Measurements from ENCODE around the gene IFITM2.
"Not testable (repeated sequence)": the region's sequence is repeated elsewhere in the genome, so short reads cannot be mapped to it uniquely, and the experiment has no call there.

The IFITM2 gene

GRCh38 chr11:327581-327923 lies 19.9 kb downstream of the IFITM2 start:
- no peak for DNase-seq

DNA sequence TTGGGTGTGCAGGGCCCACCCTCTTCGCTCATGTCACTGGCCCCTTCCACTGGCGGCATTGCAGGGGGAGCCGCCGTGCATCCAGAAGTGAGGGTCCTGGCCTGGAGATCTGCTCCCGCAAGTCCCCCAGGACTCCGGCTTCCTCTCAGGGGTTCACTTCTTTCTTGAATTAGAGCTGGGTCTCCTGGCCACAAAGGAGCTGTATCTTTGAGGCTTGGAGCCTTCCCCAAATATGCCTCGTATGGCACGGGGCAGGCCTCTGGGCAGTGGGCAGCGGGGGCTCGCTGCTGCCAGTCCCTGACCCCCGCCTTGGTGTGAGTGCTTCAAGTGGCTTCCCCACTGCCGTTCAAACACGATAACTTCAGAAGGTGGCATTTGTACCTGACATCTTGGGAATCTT lies 20.4 kb downstream of the IFITM2 start:
- no peak for DNase-seq

GRCh38 chr11:328516-329100 lies 21.0 kb downstream of the IFITM2 start:
- DNase-seq: not testable (repeated sequence)

DNA sequence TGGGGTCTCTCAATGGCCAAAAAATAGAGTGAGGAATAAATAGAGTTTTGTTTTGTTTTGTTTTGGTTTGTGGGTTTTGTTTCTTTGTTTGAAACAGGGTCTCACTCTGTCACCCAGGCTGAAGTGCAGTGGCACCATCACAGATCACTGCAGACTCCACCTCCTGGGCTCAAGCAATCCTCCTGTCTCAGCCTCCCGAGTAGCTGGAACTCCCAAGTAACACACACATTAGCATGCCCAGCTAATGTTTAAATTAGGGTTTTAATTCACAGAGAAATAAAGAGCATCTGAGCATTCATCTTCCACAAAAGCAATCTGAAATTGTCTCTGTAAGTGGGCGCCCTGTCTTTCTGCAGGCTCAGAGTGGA lies 22.3 kb downstream of the IFITM2 start:
- DNase-seq: no peak

DNA sequence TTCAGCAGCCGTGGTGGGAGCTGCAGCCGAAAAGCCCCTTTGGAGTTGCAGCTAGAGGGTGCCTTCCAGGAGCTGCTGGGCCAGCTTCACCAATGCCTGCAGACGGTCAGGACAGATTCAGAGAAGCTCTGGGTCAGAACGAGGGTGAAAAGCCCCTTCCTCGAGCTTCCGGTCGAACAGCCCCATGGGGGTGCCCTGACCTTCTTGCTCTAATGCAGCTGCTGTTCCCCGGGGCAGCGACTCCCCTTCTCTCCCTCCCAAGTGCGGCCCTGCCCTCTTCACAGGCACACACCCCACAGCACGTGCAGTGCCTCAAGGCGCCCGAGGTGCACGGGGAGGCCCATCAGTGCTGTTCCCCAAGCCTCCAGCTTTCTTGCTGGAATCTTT lies 22.7 kb downstream of the IFITM2 start:
- DNase-seq: no peak

DNA sequence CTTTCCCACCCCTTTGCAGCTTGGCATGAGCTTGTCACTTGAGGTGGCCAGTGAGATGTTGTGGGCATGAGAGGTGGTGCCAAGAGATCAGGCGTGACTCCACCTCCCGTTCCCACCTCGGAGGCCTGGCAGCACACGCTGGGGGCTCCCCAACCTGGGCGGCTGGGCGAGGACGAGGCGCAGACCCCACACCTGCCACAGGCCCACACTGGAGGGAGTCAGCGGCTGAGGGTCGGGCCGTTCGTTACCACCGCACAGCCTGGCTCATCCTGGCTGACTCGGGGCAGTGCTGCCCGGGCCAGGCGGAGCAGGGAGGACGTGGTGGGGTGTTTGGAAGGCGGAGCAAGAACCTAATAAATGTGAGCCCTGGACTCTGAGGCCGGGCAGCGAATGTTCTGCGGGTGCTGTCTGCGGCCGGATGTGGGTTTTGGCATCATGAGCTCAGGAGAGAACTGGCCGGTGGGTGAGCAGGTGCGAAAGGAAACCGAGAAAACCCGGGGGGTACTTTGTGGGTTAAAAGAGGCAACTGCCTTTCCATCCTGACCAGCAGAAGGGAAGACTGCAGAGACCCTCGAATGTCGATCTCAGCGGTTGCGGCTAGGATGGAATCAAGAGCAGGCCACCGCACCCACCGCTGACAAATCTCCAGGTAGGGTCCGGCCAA lies 23.2 kb downstream of the IFITM2 start:
- DNase-seq: no peak

DNA sequence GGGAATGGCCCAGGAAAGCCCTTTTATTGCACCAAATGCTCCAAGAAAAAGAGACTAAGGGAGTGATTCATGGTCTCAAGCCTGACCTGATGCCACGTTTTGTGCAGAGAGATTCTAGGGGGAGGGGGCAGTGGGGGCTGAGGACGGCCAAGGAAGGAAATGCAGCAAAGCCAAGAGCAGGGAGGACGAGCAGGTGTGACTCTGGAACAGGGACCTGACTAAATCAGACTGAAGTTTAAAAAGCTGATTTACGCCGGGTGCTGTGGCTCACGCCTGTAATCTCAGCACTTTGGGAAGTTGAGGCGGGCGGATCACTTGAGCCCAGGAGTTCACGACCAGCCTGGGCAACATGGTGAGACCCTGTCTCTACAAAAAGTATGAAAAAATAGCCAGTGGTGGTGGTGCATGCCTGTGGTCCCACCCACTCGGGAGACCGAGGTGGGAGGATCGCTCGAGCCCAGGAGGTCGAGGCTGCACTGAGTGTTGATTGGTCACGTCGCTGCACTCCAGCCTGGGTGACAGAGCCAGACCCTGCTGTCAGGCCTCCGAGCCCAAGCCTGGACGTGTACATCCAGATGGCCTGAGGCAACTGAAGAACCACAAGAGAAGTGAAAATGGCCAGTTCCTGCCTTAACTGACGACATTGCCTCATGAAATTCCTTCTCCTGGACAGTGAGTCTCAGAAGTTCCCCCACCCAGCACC lies 23.9 kb downstream of the IFITM2 start:
- DNase-seq: no peak

- no peak for DNase-seq
Observed at GRCh38 chr11:332651-333480, 25.2 kb downstream of the IFITM2 start.

- DNase-seq: not testable (repeated sequence)
Observed at GRCh38 chr11:333616-334263, 26.1 kb downstream of the IFITM2 start.

- DNase-seq: no peak
Observed at GRCh38 chr11:334264-334994, 26.8 kb downstream of the IFITM2 start.

DNA sequence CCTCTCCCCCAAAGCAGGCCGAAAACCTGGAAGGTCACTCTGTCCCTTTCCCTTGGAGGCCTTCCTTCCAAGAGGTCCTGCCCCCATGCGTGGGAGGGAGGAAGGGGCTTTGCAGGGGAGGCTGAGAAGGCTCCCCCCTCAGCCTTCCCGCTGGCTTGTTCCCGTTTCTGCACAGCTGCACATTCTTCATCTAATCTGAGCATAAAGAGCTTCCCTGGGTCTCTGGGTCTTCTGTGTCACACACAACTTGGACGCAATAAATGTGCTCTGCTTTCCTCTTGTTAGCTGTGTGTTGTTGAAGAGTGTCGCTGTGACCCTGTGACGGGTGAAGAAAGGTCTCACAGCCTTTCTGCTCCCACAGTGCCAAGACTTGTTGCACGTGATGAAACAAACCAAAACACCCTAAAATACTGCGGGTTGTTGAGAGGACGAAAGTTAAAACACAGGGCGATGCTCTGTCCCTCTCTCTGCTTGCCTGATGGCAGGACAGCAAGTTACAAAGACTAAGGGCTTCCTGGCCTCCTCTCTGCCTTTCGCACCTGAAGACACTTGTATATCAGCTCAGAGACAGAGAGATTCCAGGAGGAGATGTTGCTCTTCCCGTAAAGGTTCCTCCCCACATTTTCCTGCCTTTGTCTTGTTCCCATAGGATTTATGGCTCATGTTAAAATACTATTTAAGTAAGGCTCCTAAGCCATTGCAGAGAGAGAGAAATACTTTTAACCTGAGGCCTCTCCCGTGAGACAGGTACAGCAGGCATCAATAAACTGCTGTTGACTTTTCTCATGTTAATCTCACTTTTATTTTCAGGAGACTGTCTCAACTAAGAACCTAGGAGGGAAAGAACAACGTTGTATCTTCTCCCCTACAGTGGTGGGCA lies 28.4 kb downstream of the IFITM2 start:
- peak; percentile 31 for DNase-seq

DNA sequence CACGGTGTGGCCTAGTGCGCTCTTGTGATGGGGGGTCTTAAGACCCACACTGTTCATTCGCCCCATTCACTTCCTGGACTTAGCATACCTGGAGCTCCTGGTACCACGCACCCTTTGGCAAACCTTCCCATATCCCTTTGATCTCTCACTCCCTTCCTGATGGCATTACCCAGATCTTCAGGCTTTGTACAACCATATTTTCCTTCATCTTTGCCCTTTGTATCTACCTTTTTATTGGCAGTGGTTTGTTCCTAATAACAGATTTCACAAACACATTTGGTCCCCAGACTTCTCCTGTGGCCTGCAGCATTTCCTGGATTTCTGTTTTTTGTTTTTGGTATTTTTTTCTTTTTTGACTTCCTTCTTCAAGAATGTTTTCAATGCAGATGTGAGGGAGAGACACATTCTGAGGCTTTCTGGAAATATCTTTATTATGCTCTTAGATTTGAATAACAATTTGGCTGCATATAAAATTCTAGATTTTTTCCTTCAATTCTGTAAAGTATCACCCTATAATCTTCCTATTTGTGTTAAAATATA lies 29.1 kb downstream of the IFITM2 start:
- no peak for DNase-seq

GRCh38 chr11:337711-338110 lies 30.1 kb downstream of the IFITM2 start:
- no peak for DNase-seq

DNA sequence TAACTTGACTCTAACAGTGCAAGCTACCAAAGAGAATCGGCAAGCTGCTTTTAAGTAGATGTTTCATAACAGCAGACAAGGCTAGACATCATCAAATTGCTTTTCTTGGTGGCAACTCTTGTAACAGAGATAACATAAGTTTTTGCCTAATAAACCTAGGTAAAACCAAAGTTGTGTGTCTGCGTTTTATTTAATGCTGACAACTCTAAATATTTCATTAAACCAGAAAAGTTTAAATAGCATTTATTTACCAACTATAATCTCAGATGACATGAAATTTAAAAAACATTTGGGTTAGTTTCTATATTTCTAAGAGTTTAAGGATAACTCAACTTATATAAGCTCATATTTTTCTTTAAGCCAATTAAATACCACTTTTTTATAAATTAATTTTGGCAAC lies 32.3 kb downstream of the IFITM2 start:
- no peak for DNase-seq

GRCh38 chr11:340539-341512 lies 33.2 kb downstream of the IFITM2 start:
- no peak for DNase-seq

- DNase-seq: no peak
Observed at GRCh38 chr11:342328-342727, 34.7 kb downstream of the IFITM2 start.

DNA sequence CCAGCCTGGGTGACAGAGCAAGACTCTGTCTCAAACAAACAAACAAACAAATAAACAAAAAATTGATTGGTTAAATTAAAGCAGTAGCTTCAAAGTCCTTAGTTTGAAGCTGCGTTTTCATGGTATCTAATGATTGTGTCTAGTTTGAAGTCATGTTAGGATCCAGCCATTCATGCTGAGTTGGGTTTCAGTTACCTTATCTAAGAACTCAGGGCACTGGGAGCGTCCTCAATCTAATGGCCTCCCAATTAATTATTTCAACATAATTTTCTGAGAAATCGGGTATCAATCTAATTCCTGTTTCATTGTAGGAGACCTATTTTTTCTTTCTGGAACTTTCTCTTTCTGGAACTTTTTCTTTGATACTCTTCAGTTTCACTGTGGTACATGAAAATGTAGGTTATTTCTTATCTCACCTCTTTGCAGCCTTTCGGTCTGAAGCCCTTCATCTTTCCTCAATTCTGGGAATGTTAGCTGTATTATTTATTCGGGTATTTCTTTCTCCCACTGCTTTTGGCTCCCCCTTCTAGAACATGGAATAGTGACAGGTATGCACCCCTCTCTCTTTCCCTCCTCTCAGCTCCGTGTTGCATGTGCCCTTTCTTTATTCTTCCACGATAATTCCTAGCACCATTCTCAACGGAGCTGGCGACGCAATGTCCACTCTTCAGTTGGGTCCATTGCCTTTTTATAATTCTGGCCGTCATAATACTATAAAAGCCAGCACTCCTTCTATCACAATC lies 37.4 kb downstream of the IFITM2 start:
- no peak for DNase-seq

DNA sequence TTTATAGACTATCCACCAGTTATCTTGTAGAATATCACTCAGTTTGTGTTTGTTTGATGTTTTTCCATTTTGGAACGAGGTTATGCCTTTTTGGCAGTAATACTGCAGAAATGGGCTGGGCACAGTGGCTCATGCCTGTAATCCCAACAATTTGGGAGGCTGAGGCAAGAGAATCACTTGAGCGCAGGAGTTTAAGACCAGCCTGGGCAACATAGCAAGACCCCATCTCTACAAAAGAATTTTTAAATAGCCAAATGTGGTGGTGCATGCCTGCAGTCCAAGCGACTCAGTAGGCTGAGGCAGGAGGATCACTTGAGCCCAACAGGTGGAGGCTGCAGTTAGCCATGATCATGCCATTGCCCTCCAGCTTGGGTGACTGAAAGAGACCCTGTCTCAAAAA lies 38.9 kb downstream of the IFITM2 start:
- DNase-seq: no peak
